HEK293T (cell line): Measurements from ENCODE around the gene SPACA9.

Source experiments
- CTCF ChIA-PET: fragments of 350-600 bp; formaldehyde crosslinking; extraction: SDS; loops from one replicate; lab custom pipeline; 2021; ENCODE audit warnings: antibody characterized with exemption, inconsistent platforms; lab: Yijun Ruan, JAX
- POLR2A ChIA-PET: fragments of 350-600 bp; formaldehyde crosslinking; extraction: SDS; loops from one replicate; lab custom pipeline; 2020; ENCODE audit warnings: antibody characterized with exemption, inconsistent platforms; lab: Yijun Ruan, JAX
- DNase-seq: peaks from one replicate; pipeline ENCODE4 v3.0.0; 2012; ENCODE audit warnings: mixed read lengths; ENCODE audit errors: extremely low spot score
- ARNT ChIP-seq: fragments of 450-650 bp; IDR thresholded peaks from 2 replicates; pipeline ENCODE4 v1.6.1; 2017; ENCODE audit warnings: mild to moderate bottlenecking
- BHLHE40 ChIP-seq: fragments of 450-650 bp; IDR thresholded peaks from 2 replicates; pipeline ENCODE4 v1.6.1; 2016; ENCODE audit warnings: mild to moderate bottlenecking, moderate library complexity, borderline replicate concordance
- CTBP1 ChIP-seq: fragments of 450-650 bp; IDR thresholded peaks from 2 replicates; pipeline ENCODE4 v1.6.1; 2016; ENCODE audit warnings: borderline replicate concordance
- ELF4 ChIP-seq: fragments of 450-650 bp; IDR thresholded peaks from 2 replicates; pipeline ENCODE4 v1.6.1; 2017; ENCODE audit warnings: antibody characterized with exemption
- FOXA1 ChIP-seq: fragments of 450-650 bp; IDR thresholded peaks from 2 replicates; pipeline ENCODE4 v1.6.1; 2016; ENCODE audit warnings: mild to moderate bottlenecking
- FOXK2 ChIP-seq: fragments of 450-650 bp; IDR thresholded peaks from 2 replicates; pipeline ENCODE4 v1.6.1; 2016; ENCODE audit warnings: mild to moderate bottlenecking
- FOXM1 ChIP-seq: fragments of 450-650 bp; IDR thresholded peaks from 2 replicates; pipeline ENCODE4 v1.6.1; 2017; ENCODE audit warnings: mild to moderate bottlenecking, borderline replicate concordance
- HDGF ChIP-seq: fragments of 450-650 bp; IDR thresholded peaks from 2 replicates; pipeline ENCODE4 v1.6.1; 2017; ENCODE audit warnings: antibody characterized with exemption, borderline replicate concordance
- L3MBTL2 ChIP-seq: fragments of 450-650 bp; conservative IDR thresholded peaks from 2 replicates; pipeline ENCODE4 v1.6.1; 2016; ENCODE audit warnings: mild to moderate bottlenecking
- LEF1 ChIP-seq: fragments of 450-650 bp; IDR thresholded peaks from 2 replicates; pipeline ENCODE4 v1.6.1; 2017; ENCODE audit warnings: mild to moderate bottlenecking, borderline replicate concordance
- NFRKB ChIP-seq: fragments of 450-650 bp; IDR thresholded peaks from 2 replicates; pipeline ENCODE4 v1.6.1; 2016; ENCODE audit warnings: mild to moderate bottlenecking, moderate library complexity
- PKNOX1 ChIP-seq: fragments of 450-650 bp; IDR thresholded peaks from 2 replicates; pipeline ENCODE4 v1.6.1; 2016
- SP1 ChIP-seq: fragments of 450-650 bp; IDR thresholded peaks from 2 replicates; pipeline ENCODE4 v1.6.1; 2017
- SUZ12 ChIP-seq: fragments of 450-650 bp; IDR thresholded peaks from 2 replicates; pipeline ENCODE4 v1.6.1; 2016; ENCODE audit warnings: mild to moderate bottlenecking
- TARDBP ChIP-seq: fragments of 450-650 bp; IDR thresholded peaks from 2 replicates; pipeline ENCODE4 v1.6.1; 2016
- ZNF384 ChIP-seq: fragments of 450-650 bp; IDR thresholded peaks from 2 replicates; pipeline ENCODE4 v1.6.1; 2016

Gene SPACA9

GRCh38 chr9:132880324-132880661 lies 1.6 kb downstream of the SPACA9 start:
- POLR2A ChIA-PET: no interaction called here
- DNase-seq: no peak

GRCh38 chr9:132881826-132882225 lies 3.1 kb downstream of the SPACA9 start:
- ChIA-PET CTCF (no interaction called here), POLR2A (no interaction called here)
- no peak for TF ChIP-seq SP1
- TF ChIP-seq L3MBTL2: no peak
- no peak for TF ChIP-seq CTBP1
- TF ChIP-seq NFRKB: no peak
- TF ChIP-seq PKNOX1: no peak
- no peak for TF ChIP-seq LEF1
- TF ChIP-seq ELF4: no peak
- DNase-seq: no peak

More at GRCh38 chr9:132880324-132880661, 1.6 kb downstream of the SPACA9 start:
- TF ChIP-seq L3MBTL2 (no peak), CTBP1 (no peak), FOXM1 (no peak), FOXK2 (no peak), FOXA1 (no peak), BHLHE40 (no peak), LEF1 (no peak), ARNT (no peak), NFRKB (no peak), PKNOX1 (no peak)
- CTCF ChIA-PET: interaction anchor here (0.7 kb wide), 1 partner anchor 17 kb away, joined by 6 read pairs; no protein-coding TSS in a partner anchor

- no peak for DNase-seq
- POLR2A ChIA-PET: interaction anchor here (0.7 kb wide), 1 partner anchor 644 kb away, joined by 4 read pairs; no protein-coding TSS in a partner anchor
- CTCF ChIA-PET: no interaction called here
- TF ChIP-seq ZNF384 (no peak), CTBP1 (no peak), FOXM1 (no peak)
These were observed 3.9 kb downstream of the SPACA9 start for GRCh38 chr9:132882616-132883015.

- TF ChIP-seq PKNOX1 (no peak), ZNF384 (no peak), SP1 (no peak), ELF4 (no peak), ARNT (no peak), SUZ12 (no peak), TARDBP (no peak), FOXK2 (no peak), HDGF (no peak), BHLHE40 (no peak), NFRKB (no peak), L3MBTL2 (no peak), FOXA1 (no peak), FOXM1 (no peak)
- POLR2A ChIA-PET: no interaction called here
- CTCF ChIA-PET: interaction anchor here (0.6 kb wide), 1 partner anchor 91 kb away, joined by 4 read pairs; no protein-coding TSS in a partner anchor
- no peak for DNase-seq
These were observed 4.9 kb downstream of the SPACA9 start for GRCh38 chr9:132883349-132884294.

- ChIA-PET POLR2A (no interaction called here), CTCF (no interaction called here)
- TF ChIP-seq PKNOX1 (no peak), BHLHE40 (no peak), LEF1 (no peak), CTBP1 (no peak), ELF4 (no peak), FOXA1 (no peak), FOXK2 (no peak), HDGF (no peak), TARDBP (no peak), SP1 (no peak), L3MBTL2 (no peak), NFRKB (no peak), ZNF384 (no peak), FOXM1 (no peak), SUZ12 (no peak), ARNT (no peak)
- no peak for DNase-seq
These were observed 7.1 kb downstream of the SPACA9 start for GRCh38 chr9:132885720-132886333.
